ENCODE measurements around the gene PCDHA5. TPM values are rescaled to one million over a fixed set of nuclear protein-coding genes. Genes with fewer than 3 reads are reported as not detected.

Gene PCDHA5
- total RNA-seq, result under 0.01 and 0.09 TPM in 2 replicates

GRCh38 chr5:140821375-140822280, at the start of gene PCDHA5:
PCDHA5 (plus strand) TSS chr5:140821613.

GRCh38 chr5:140785905-140786686, 35.3 kb upstream of the PCDHA5 start, which contains the start of gene PCDHA1:
PCDHA1 (plus strand) TSS chr5:140786140.

GRCh38 chr5:140794595-140795258, 26.7 kb upstream of the PCDHA5 start, which contains the start of gene PCDHA2:
PCDHA2 (plus strand) TSS chr5:140794852.

GRCh38 chr5:140800816-140801493, 20.5 kb upstream of the PCDHA5 start, which contains the start of gene PCDHA3:
PCDHA3 (plus strand) TSS chr5:140801057.

GRCh38 chr5:140806834-140807775, 14.3 kb upstream of the PCDHA5 start, which contains the start of gene PCDHA4:
PCDHA4 (plus strand) TSS chr5:140807068.

GRCh38 chr5:140827704-140828361, 6.4 kb downstream of the PCDHA5 start, which contains the start of gene PCDHA6:
PCDHA6 (plus strand) TSS chr5:140827960; CDS start chr5:140828092, 132 bp downstream.

GRCh38 chr5:140833993-140834392, 12.6 kb downstream of the PCDHA5 start, which contains the start of gene PCDHA7:
PCDHA7 (plus strand) TSS chr5:140834269; CDS start chr5:140834384, 115 bp downstream.

GRCh38 chr5:140840978-140841962, 19.9 kb downstream of the PCDHA5 start, which contains the start of gene PCDHA8:
PCDHA8 (plus strand) TSS chr5:140841187; CDS start chr5:140841322, 135 bp downstream.

GRCh38 chr5:140848139-140849102, 27.0 kb downstream of the PCDHA5 start, which contains the start of gene PCDHA9:
PCDHA9 (plus strand) TSS chr5:140848382; CDS start chr5:140848496, 114 bp downstream.

GRCh38 chr5:140855772-140856674, 34.6 kb downstream of the PCDHA5 start, which contains the start of gene PCDHA10:
PCDHA10 (plus strand) TSS chr5:140855897; CDS start chr5:140856049, 152 bp downstream.

GRCh38 chr5:140868721-140869554, 47.5 kb downstream of the PCDHA5 start, which contains the start of gene PCDHA11:
PCDHA11 (plus strand) TSS chr5:140868957; CDS start chr5:140869104, 147 bp downstream.

All from bronchial smooth muscle cell (primary cell).